ENCODE results near the gene DIS3L.
A peak's percentile ranks its signal among the peaks of the same experiment; 100 is the strongest.
"Not testable (repeated sequence)": the region's sequence is repeated elsewhere in the genome, so short reads cannot be mapped to it uniquely, and the experiment has no call there.

DIS3L gene

GRCh38 chr15:66254089-66254950 lies 39.0 kb upstream of the DIS3L start:
- H3K9ac ChIP-seq = no peak overlapping the region
- H3K4me1 ChIP-seq = peaks cover 22% of the 10 kb centered on the region
- peaks cover 35% of the 10 kb centered on the region for H4K20me1 ChIP-seq
- H3K27ac ChIP-seq = no peak overlapping the region
- H3K27me3 ChIP-seq = peaks cover 79% of the 10 kb centered on the region
- H3K4me2 ChIP-seq = peak overlapping the region; percentile 98
- TF ChIP-seq Cebpa-rat (IDR thresholded peaks at IDR 0.05) = no peak
- H3K36me3 ChIP-seq = no peaks in the 10 kb centered on the region
- peak overlapping the region; percentile 70 for H3K4me3 ChIP-seq
- H3K9me3 ChIP-seq = no peaks in the 10 kb centered on the region

- Histone ChIP-seq H3K36me3 (no peaks in the 10 kb centered on the region), H3K9me3 (no peaks in the 10 kb centered on the region), H3K4me1 (peaks cover 22% of the 10 kb centered on the region), H3K4me3 (no peak overlapping the region), H3K4me2 (no peak overlapping the region), H3K27me3 (peaks cover 74% of the 10 kb centered on the region), H4K20me1 (peaks cover 35% of the 10 kb centered on the region), H3K27ac (no peak overlapping the region), H3K9ac (no peak overlapping the region)
- no peak for TF ChIP-seq Cebpa-rat (IDR thresholded peaks at IDR 0.05)
These were observed 38.3 kb upstream of the DIS3L start for GRCh38 chr15:66254951-66255676.

DNA sequence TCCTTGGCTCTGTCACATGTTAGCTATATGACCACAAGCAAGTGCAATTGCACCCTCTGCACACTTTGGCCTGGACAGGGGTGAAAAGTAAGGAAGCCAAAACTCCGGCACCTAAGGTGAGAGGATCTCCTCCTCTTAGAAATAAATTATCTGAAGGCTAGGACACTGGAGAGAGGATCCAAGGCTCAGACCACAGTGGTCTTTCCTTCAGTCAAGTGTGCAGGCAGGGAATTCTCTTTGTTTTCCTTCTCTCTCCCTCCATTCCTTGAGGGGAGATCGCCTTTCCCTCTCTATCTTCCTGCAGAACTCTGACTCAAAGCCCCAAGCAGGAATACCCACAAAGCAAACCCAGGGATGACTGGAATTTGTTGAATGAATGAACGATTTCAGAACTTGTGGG lies 36.7 kb upstream of the DIS3L start:
- Histone ChIP-seq H3K4me2 (no peak overlapping the region), H3K36me3 (no peaks in the 10 kb centered on the region), H3K4me3 (no peak overlapping the region), H3K27me3 (peaks cover 59% of the 10 kb centered on the region), H4K20me1 (peaks cover 35% of the 10 kb centered on the region), H3K4me1 (peaks cover 22% of the 10 kb centered on the region), H3K27ac (no peak overlapping the region), H3K9me3 (no peaks in the 10 kb centered on the region), H3K9ac (no peak overlapping the region)
- TF ChIP-seq Cebpa-rat (IDR thresholded peaks at IDR 0.05) = no peak

GRCh38 chr15:66261056-66261455 lies 32.3 kb upstream of the DIS3L start:
- Histone ChIP-seq H4K20me1 (no peaks in the 10 kb centered on the region), H3K4me1 (no peaks in the 10 kb centered on the region), H3K4me2 (no peak overlapping the region), H3K36me3 (no peaks in the 10 kb centered on the region), H3K4me3 (no peak overlapping the region), H3K9ac (no peak overlapping the region), H3K27ac (no peak overlapping the region), H3K27me3 (peaks cover 15% of the 10 kb centered on the region), H3K9me3 (peaks cover 13% of the 10 kb centered on the region)
- TF ChIP-seq Cebpa-rat (IDR thresholded peaks at IDR 0.05) = no peak

DNA sequence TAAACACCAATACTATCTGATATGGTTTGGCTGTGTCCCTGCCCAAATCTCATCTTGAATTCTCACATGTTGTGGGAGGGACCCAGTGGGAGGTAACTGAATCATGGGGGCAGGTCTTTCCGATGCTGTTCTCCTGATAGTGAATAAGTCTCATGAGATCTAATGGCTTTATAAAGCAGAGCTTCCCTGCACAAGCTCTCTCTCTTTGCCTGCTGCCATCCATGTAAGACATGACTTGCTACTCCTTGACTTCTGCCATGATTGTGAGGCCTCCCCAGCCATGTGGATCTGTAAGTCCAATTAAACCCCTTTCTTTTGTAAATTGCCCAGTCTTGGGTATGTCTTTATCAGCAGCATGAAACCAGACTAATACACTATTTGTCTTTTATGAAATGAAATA lies 30.5 kb upstream of the DIS3L start:
- not testable (repeated sequence) for H3K27me3 ChIP-seq, H3K4me2 ChIP-seq, H3K4me1 ChIP-seq, H4K20me1 ChIP-seq, H3K36me3 ChIP-seq, H3K27ac ChIP-seq, H3K9ac ChIP-seq, H3K4me3 ChIP-seq
- peaks cover 13% of the 10 kb centered on the region for H3K9me3 ChIP-seq

DNA sequence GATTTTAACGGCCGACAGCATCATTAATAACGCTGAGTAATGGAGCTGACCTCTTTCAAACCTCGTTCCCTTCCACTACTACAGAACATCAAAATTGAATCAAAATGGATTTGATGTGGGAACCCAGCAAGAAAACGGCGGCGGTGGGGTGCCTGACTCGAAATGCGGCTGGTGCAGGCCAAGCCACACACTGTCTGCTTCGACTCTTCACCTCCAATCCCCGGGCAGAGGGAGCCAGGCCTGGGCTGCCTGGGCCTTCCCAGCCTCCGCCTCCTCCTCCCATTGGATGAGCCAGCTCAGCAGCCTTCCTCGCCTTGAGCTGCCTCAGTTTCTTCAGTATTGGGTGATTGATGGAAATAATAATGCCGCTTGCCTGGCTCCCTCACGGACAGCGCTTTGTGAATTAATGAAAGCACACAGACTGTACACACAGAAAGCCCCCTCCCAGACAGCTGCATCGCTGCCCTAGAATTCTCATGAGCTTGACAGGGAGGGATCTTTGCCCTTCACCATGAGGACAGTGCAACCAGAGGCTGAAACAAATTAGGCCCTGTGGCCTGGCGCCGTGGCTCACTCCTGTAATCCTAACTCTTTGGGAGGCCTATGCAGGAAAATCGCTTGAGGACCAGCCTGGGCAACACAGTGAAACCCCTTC lies 28.4 kb upstream of the DIS3L start:
- Histone ChIP-seq H3K9me3 (peaks cover 13% of the 10 kb centered on the region), H3K27me3 (no peaks in the 10 kb centered on the region), H3K27ac (no peak overlapping the region), H3K9ac (no peak overlapping the region), H4K20me1 (no peaks in the 10 kb centered on the region), H3K36me3 (no peaks in the 10 kb centered on the region), H3K4me1 (no peaks in the 10 kb centered on the region), H3K4me3 (no peak overlapping the region), H3K4me2 (no peak overlapping the region)
- TF ChIP-seq Cebpa-rat (IDR thresholded peaks at IDR 0.05) = no peak

DNA sequence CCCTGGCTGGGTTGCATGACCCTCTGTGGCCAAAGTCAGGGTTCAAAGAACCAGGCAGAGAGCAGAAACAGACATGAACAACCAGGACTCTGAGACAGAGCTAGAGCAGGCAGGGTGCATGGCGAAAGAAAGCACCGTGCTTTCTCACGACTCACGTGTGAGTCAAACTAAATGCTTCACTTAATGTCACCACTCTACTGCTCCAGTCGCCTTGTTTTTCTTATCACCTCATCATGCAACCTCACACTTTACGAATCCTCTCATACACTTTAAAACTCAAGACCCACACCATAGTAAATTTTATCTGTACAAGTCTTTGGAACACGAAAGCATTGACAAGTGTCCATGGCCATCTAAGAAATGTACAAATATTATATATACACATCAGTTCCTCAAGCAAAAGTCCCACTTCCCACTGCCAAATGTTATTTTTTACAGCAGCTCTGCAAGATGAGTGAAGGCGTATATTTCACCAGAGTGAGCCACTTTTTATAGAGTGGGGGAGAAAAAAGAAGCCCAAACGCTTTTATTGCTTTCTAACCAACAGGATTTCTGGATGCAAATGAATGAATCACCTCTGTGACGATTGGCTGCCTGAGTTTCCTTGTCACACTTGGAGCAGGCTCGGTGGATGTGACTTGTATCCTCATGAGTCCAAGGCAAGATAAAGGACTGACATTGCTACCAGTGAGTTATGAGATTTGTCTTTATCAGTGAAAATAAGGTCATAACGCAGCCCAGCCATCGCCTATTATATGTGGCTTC lies 23.9 kb upstream of the DIS3L start:
- Histone ChIP-seq H3K27me3 (no peaks in the 10 kb centered on the region), H3K4me2 (no peak overlapping the region), H3K36me3 (no peaks in the 10 kb centered on the region), H3K9me3 (0 out of 2 replicates have a peak, but pooled peaks cover under 1% of the 10 kb centered on the region), H3K4me3 (no peak overlapping the region), H3K9ac (no peak overlapping the region), H3K4me1 (peaks cover 27% of the 10 kb centered on the region), H4K20me1 (no peaks in the 10 kb centered on the region), H3K27ac (no peak overlapping the region)
- TF ChIP-seq Cebpa-rat (IDR thresholded peaks at IDR 0.05) = no peak

- Histone ChIP-seq H3K4me1 (peaks cover 27% of the 10 kb centered on the region), H3K4me3 (no peak overlapping the region), H4K20me1 (no peaks in the 10 kb centered on the region), H3K27ac (no peak overlapping the region), H3K36me3 (no peaks in the 10 kb centered on the region), H3K4me2 (peak overlapping the region; percentile 29), H3K9me3 (peaks cover 10% of the 10 kb centered on the region; the same call in 1 of the 2 replicates), H3K9ac (no peak overlapping the region), H3K27me3 (no peaks in the 10 kb centered on the region)
- TF ChIP-seq Cebpa-rat (IDR thresholded peaks at IDR 0.05) = no peak
These were observed 22.4 kb upstream of the DIS3L start for GRCh38 chr15:66270932-66271331.

- H3K9ac ChIP-seq = no peak overlapping the region
- H3K36me3 ChIP-seq = no peaks in the 10 kb centered on the region
- no peak overlapping the region for H3K27ac ChIP-seq
- H3K27me3 ChIP-seq = no peaks in the 10 kb centered on the region
- no peak for TF ChIP-seq Cebpa-rat (IDR thresholded peaks at IDR 0.05)
- peaks cover 27% of the 10 kb centered on the region for H3K4me1 ChIP-seq
- no peak overlapping the region for H3K4me2 ChIP-seq
- no peak overlapping the region for H3K4me3 ChIP-seq
- peaks cover 10% of the 10 kb centered on the region; the same call in 1 of the 2 replicates for H3K9me3 ChIP-seq
- no peaks in the 10 kb centered on the region for H4K20me1 ChIP-seq
These were observed 18.0 kb upstream of the DIS3L start for GRCh38 chr15:66275352-66275751.

Data from BLaER1 (cell line).